ENCODE measurements around the gene ARFGAP2.

- TF ChIP-seq CTCF (IDR thresholded peaks at IDR 0.05; ENCODE audit: extremely low read depth in 1 of 2, insufficient read depth in 1 of 2, low read depth in 1 of 2, low read length in 2 of 2) = no peak
- no peak for TF ChIP-seq GATA2 (IDR thresholded peaks at IDR 0.05; ENCODE audit: insufficient read depth, insufficient read length, low read depth, low read length)
- TF ChIP-seq MYC (IDR thresholded peaks at IDR 0.05; ENCODE audit: low read depth, low read length) = no peak
- no peak for TF ChIP-seq EZH2 (IDR thresholded peaks at IDR 0.05; ENCODE audit: borderline replicate concordance, low read depth, low read length, severe bottlenecking)
- TF ChIP-seq POLR2A (IDR thresholded peaks at IDR 0.05; ENCODE audit: low read depth, low read length) = peak; percentile 80
- peak; percentile 81 for TF ChIP-seq POLR2AphosphoS5 (IDR thresholded peaks at IDR 0.05; ENCODE audit: insufficient read depth, low read depth, low read length)
- TF ChIP-seq, protein P1, sequence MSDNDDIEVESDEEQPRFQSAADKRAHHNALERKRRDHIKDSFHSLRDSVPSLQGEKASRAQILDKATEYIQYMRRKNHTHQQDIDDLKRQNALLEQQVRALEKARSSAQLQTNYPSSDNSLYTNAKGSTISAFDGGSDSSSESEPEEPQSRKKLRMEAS (IDR thresholded peaks at IDR 0.05; ENCODE audit: insufficient read depth, insufficient read length) = no peak
- no peak for TF ChIP-seq FOS (IDR thresholded peaks at IDR 0.05; ENCODE audit: borderline replicate concordance, insufficient read depth, low read length)
- no peak for TF ChIP-seq JUN (IDR thresholded peaks at IDR 0.05; ENCODE audit: borderline replicate concordance, insufficient read depth, insufficient read length, low read depth)
Observed at GRCh38 chr11:47176328-47177228, at the start of gene ARFGAP2.
